GM23248 (cell line): ENCODE measurements around the gene SEPTIN10. TPM values are rescaled to one million over a fixed set of nuclear protein-coding genes. Genes with fewer than 3 reads are reported as not detected.

Experiments
- DNase-seq: peaks from one replicate; pipeline ENCODE4 v3.0.0-alpha.2; 2015
- H2AFZ ChIP-seq: fragments of 200-600 bp; sonication (generic); 2 replicates; pipeline ENCODE4 v1.6.1; 2016; ENCODE audit warnings: antibody characterized with exemption
- H3F3A ChIP-seq: fragments of 200-600 bp; sonication (generic); 2 replicates; pipeline ENCODE4 v1.6.1; 2016; ENCODE audit warnings: mild to moderate bottlenecking, antibody characterized with exemption, mixed run types; ENCODE audit not compliant: insufficient read depth
- H3K27ac ChIP-seq: fragments of 200-600 bp; sonication (generic); 2 replicates; pipeline ENCODE4 v1.5.1; 2016; ENCODE audit warnings: mild to moderate bottlenecking
- H3K27me3 ChIP-seq: fragments of 200-600 bp; sonication (generic); replicated peaks from 2 replicates; pipeline ENCODE4 v1.6.1; 2016; ENCODE audit warnings: mild to moderate bottlenecking; ENCODE audit not compliant: insufficient read depth
- H3K36me3 ChIP-seq: fragments of 200-600 bp; sonication (generic); 2 replicates; pipeline ENCODE4 v1.6.1; 2016; ENCODE audit warnings: low read depth, mild to moderate bottlenecking
- H3K4me1 ChIP-seq: fragments of 200-600 bp; sonication (generic); 2 replicates; pipeline ENCODE4 v1.6.1; 2016; ENCODE audit warnings: mild to moderate bottlenecking; ENCODE audit not compliant: insufficient read depth
- H3K4me2 ChIP-seq: fragments of 200-600 bp; sonication (generic); one replicate; pipeline ENCODE4 v1.6.1; 2016; ENCODE audit warnings: mild to moderate bottlenecking; ENCODE audit not compliant: unreplicated experiment
- H3K4me3 ChIP-seq: fragments of 200-600 bp; sonication (generic); 2 replicates; pipeline ENCODE4 v1.5.1; 2016; ENCODE audit warnings: mild to moderate bottlenecking
- H3K79me2 ChIP-seq: fragments of 200-600 bp; sonication (generic); 2 replicates; pipeline ENCODE4 v1.6.1; 2016; ENCODE audit warnings: mild to moderate bottlenecking; ENCODE audit not compliant: insufficient read depth
- H3K9ac ChIP-seq: fragments of 200-600 bp; sonication (generic); 2 replicates; pipeline ENCODE4 v1.6.1; 2016; ENCODE audit warnings: mild to moderate bottlenecking
- H3K9me2 ChIP-seq: fragments of 200-600 bp; sonication (generic); 2 replicates; pipeline ENCODE4 v1.6.1; 2016; ENCODE audit warnings: mixed run types, mild to moderate bottlenecking, moderate library complexity; ENCODE audit not compliant: insufficient read depth
- H3K9me3 ChIP-seq: fragments of 200-600 bp; sonication (generic); one replicate; pipeline ENCODE4 v1.6.1; 2017; ENCODE audit warnings: low read depth
- H4K20me1 ChIP-seq: fragments of 200-600 bp; sonication (generic); 2 replicates; pipeline ENCODE4 v1.6.0; 2016; ENCODE audit not compliant: insufficient read depth
- EZH2 ChIP-seq: fragments of 200-600 bp; sonication (generic); IDR thresholded peaks from 2 replicates; pipeline ENCODE4 v1.6.1; 2018; ENCODE audit warnings: antibody characterized with exemption, mild to moderate bottlenecking; ENCODE audit not compliant: insufficient read depth, poor library complexity, severe bottlenecking
- EZH2phosphoT487 ChIP-seq: fragments of 200-600 bp; sonication (generic); IDR thresholded peaks from 2 replicates; pipeline ENCODE4 v1.6.1; 2018; ENCODE audit warnings: antibody characterized with exemption, moderate library complexity, mild to moderate bottlenecking, low read depth; ENCODE audit not compliant: insufficient read depth
- WGBS, 2 experiments: methylation state at CpG; one replicate each; pipeline ENCODE4 v1.1.6; 2015 to 2017; ENCODE audit warnings: low lambda C conversion rate in 2 of 2, low coverage in 1 of 2; ENCODE audit errors: missing lambda C conversion rate in 2 of 2; 5-methylcytosine and 5-hydroxymethylcytosine counted together
- in situ Hi-C: fragments of 300-500 bp; cut with MboI; formaldehyde crosslinking; loops from 2 replicates; pipeline ENCODE4 v1.15.0; 2020
- polyA plus RNA-seq: library from polyadenylated mRNA; unstranded; fragments of >200 nt; fragmentation: Nextera tagmentation; extraction: Ambion mirVana; gene quantifications from 2 replicates; pipeline ENCODE4 v1.2.1, GENCODE V29; 2016
- total RNA-seq: library from RNA; depleted of rRNA; stranded (reverse); fragments of >200 nt; shearing (Covaris generic); gene quantifications from 2 replicates; pipeline ENCODE4 v1.2.3, GENCODE V29; 2014

Gene SEPTIN10
- total and polyA plus RNA-seq, 2 experiments from 2014 or later = 142 to 152 TPM

DNA sequence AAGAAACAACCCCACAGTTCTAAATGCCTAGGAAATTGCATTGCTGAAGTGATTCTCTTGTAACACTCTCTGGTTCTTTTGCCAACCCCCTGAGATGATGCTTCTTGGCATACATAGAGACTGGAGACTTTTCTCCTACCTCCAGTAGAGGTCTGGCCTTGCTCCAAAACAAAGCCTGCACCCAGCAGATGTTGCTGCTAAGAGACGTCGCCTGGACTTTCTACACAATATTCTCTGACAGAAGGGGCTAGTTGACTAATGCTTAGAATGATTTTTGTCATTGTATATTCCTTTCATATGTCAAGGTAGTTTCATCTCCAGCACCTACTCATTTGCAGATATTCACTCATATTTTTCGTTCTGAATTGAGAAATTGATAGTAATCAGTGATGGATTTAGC, 25.0 kb upstream of the SEPTIN10 start:
- Histone ChIP-seq H3F3A (peaks cover 32% of the 10 kb centered on the region), H3K27ac (no peak overlapping the region), H3K9me2 (no peaks in the 10 kb centered on the region), H3K4me2 (no peak overlapping the region), H3K9ac (no peak overlapping the region), H2AFZ (no peak overlapping the region), H3K4me3 (no peak overlapping the region), H3K27me3 (no peaks in the 10 kb centered on the region), H3K36me3 (no peaks in the 10 kb centered on the region), H3K4me1 (peaks cover 25% of the 10 kb centered on the region), H4K20me1 (no peaks in the 10 kb centered on the region), H3K9me3 (no peaks in the 10 kb centered on the region), H3K79me2 (no peaks in the 10 kb centered on the region)
- in situ Hi-C loops = no loop called here
- peak; percentile 22 for DNase-seq
- TF ChIP-seq EZH2 = no peak
- no peak for TF ChIP-seq EZH2phosphoT487
- WGBS, 2 experiments = 55 to 58% methylated on average over 3 of the region's 3 CpGs

GRCh38 chr2:109637749-109638570, 24.2 kb upstream of the SEPTIN10 start:
- Histone ChIP-seq H4K20me1 (no peaks in the 10 kb centered on the region), H3K79me2 (no peaks in the 10 kb centered on the region), H3K9me2 (no peaks in the 10 kb centered on the region), H3K4me2 (peak overlapping the region; percentile 56), H3K27me3 (no peaks in the 10 kb centered on the region), H3K4me3 (0 out of 2 replicates have a peak overlapping the region, but pooled peaks have one; percentile 2), H3K9me3 (no peaks in the 10 kb centered on the region), H3F3A (peaks cover 32% of the 10 kb centered on the region), H3K27ac (peak overlapping the region; percentile 50), H3K9ac (no peak overlapping the region), H3K4me1 (peaks cover 25% of the 10 kb centered on the region), H2AFZ (peak overlapping the region; percentile 66), H3K36me3 (no peaks in the 10 kb centered on the region)
- in situ Hi-C loops = no loop called here
- 61 to 62% methylated on average over 9 of the region's 9 CpGs for WGBS, 2 experiments
- DNase-seq = peak; percentile 83
- TF ChIP-seq EZH2 = no peak
- TF ChIP-seq EZH2phosphoT487 = no peak

GRCh38 chr2:109636317-109636716, 22.6 kb upstream of the SEPTIN10 start:
- no peaks in the 10 kb centered on the region for H3K9me2 ChIP-seq
- no peaks in the 10 kb centered on the region for H4K20me1 ChIP-seq
- WGBS, 2 experiments = 45 to 47% methylated on average over 1 of the region's 1 CpG
- peak overlapping the region; percentile 14; the same call in 1 of the 2 replicates for H3K27ac ChIP-seq
- in situ Hi-C loops = no loop called here
- no peak overlapping the region for H3K4me3 ChIP-seq
- TF ChIP-seq EZH2phosphoT487 = no peak
- TF ChIP-seq EZH2 = no peak
- peaks cover 32% of the 10 kb centered on the region for H3F3A ChIP-seq
- no peaks in the 10 kb centered on the region for H3K27me3 ChIP-seq
- peak; percentile 66 for DNase-seq
- no peaks in the 10 kb centered on the region for H3K79me2 ChIP-seq
- no peak overlapping the region for H3K9ac ChIP-seq
- no peaks in the 10 kb centered on the region for H3K36me3 ChIP-seq
- no peak overlapping the region for H2AFZ ChIP-seq
- peaks cover 25% of the 10 kb centered on the region for H3K4me1 ChIP-seq
- no peak overlapping the region for H3K4me2 ChIP-seq
- no peaks in the 10 kb centered on the region for H3K9me3 ChIP-seq

DNA sequence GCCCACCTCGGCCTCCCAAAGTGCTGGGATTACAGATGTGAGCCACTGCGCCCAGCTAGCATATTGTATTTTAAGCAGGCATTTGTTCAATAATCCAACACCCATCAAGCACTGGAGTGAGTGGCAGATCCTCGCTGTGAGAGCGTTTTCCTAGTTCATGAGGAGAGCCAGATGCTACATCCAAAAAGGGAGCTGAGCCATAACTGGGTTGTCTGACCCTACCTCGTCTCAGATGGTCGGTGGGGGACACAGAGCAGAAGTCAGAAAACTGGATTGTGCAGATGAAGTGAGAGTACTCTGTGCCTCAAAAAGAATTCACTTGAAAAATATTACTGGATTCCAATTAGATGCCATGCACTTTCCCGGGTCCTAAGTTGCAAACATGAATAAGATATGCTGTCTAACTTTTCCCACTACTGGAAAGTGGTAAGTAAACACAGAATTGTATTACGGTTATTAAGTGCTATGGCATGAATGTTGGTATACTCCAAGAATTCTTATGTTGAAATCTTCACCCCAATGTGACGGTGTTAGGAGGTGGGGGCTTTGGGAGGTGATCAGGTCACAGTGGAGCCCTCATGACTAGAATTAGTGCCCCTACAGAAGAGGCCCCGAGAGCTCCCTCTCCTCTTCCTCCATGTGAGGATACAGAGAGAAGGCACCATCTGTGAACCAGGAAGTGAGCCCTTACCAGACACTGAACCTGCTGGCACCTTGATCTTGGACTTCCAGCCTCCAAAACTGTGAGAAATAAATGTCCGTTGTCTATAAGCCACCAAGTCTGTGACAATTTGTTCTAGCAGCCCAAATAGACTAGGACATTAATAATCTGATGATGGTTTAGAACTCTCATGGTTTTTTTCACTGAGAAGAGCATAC, 21.9 kb upstream of the SEPTIN10 start:
- in situ Hi-C loops = no loop called here
- Histone ChIP-seq H3K4me3 (no peak overlapping the region), H4K20me1 (no peaks in the 10 kb centered on the region), H3K9ac (no peak overlapping the region), H3K79me2 (no peaks in the 10 kb centered on the region), H3K9me3 (no peaks in the 10 kb centered on the region), H3K27ac (peak overlapping the region; percentile 14; the same call in 1 of the 2 replicates), H3K9me2 (no peaks in the 10 kb centered on the region), H3K36me3 (no peaks in the 10 kb centered on the region), H3F3A (peaks cover 32% of the 10 kb centered on the region), H2AFZ (no peak overlapping the region), H3K4me2 (no peak overlapping the region), H3K27me3 (no peaks in the 10 kb centered on the region), H3K4me1 (peaks cover 25% of the 10 kb centered on the region)
- no peak for DNase-seq
- 87 to 89% methylated on average over 11 of the region's 11 CpGs for WGBS, 2 experiments
- no peak for TF ChIP-seq EZH2phosphoT487
- TF ChIP-seq EZH2 = no peak
